GM23338 (cell line): ENCODE data around the gene BTN3A1. TPM values are rescaled to one million over a fixed set of nuclear protein-coding genes. Genes with fewer than 3 reads are reported as not detected.
A peak's percentile ranks its signal among the peaks of the same experiment; 100 is the strongest.

ENCODE experiments used
- ATAC-seq: fragments of 200-7000 bp; cut with Tn5 transposase; 3 replicates; pipeline ENCODE4 v1.9.1; 2020
- DNase-seq: peaks from one replicate; pipeline ENCODE4 v3.0.0-alpha.2; 2015; ENCODE audit warnings: low spot score
- H2AFZ ChIP-seq: fragments of 200-600 bp; sonication (generic); 2 replicates; pipeline ENCODE4 v1.8.0; 2016; ENCODE audit warnings: antibody characterized with exemption, mild to moderate bottlenecking, moderate library complexity
- H3F3A ChIP-seq: fragments of 200-600 bp; sonication (generic); replicated peaks from 2 replicates; pipeline ENCODE4 v1.8.0; 2017; ENCODE audit warnings: antibody characterized with exemption, mixed run types, low read depth
- H3K27ac ChIP-seq: fragments of 200-600 bp; sonication (generic); 2 replicates; pipeline ENCODE4 v1.6.1; 2016; ENCODE audit warnings: low read depth
- H3K27me3 ChIP-seq: fragments of 200-600 bp; sonication (generic); 2 replicates; pipeline ENCODE4 v1.8.0; 2016; ENCODE audit warnings: mild to moderate bottlenecking, mixed run types, moderate library complexity; ENCODE audit not compliant: insufficient read depth
- H3K36me3 ChIP-seq: fragments of 200-600 bp; sonication (generic); 2 replicates; pipeline ENCODE4 v1.8.0; 2016; ENCODE audit warnings: mild to moderate bottlenecking; ENCODE audit not compliant: insufficient read depth
- H3K4me1 ChIP-seq: fragments of 200-600 bp; sonication (generic); 2 replicates; pipeline ENCODE4 v1.8.0; 2016; ENCODE audit warnings: mild to moderate bottlenecking, moderate library complexity; ENCODE audit not compliant: insufficient read depth
- H3K4me2 ChIP-seq: fragments of 200-600 bp; sonication (generic); 2 replicates; pipeline ENCODE4 v1.7.1; 2017; ENCODE audit warnings: mixed run types
- H3K4me3 ChIP-seq: fragments of 200-600 bp; sonication (generic); 2 replicates; pipeline ENCODE4 v1.6.1; 2016; ENCODE audit warnings: mixed run types
- H3K79me2 ChIP-seq: fragments of 200-600 bp; sonication (generic); replicated peaks from 2 replicates; pipeline ENCODE4 v1.8.0; 2017; ENCODE audit warnings: mild to moderate bottlenecking; ENCODE audit not compliant: insufficient read depth
- H3K9me2 ChIP-seq: fragments of 200-600 bp; sonication (generic); 2 replicates; pipeline ENCODE4 v1.8.0; 2017; ENCODE audit not compliant: insufficient read depth
- H4K20me1 ChIP-seq: fragments of 200-600 bp; sonication (generic); replicated peaks from 2 replicates; pipeline ENCODE4 v1.8.0; 2017; ENCODE audit warnings: mild to moderate bottlenecking; ENCODE audit not compliant: insufficient read depth
- H3K27ac Mint-ChIP-seq: 2 replicates; pipeline ENCODE4 v1.8.0; 2020; ENCODE audit warnings: inconsistent platforms, mild to moderate bottlenecking, moderate library complexity, mixed read lengths
- H3K27me3 Mint-ChIP-seq: 3 replicates; pipeline ENCODE4 v1.8.0; 2022; ENCODE audit warnings: low read depth, mild to moderate bottlenecking, moderate library complexity, mixed read lengths, inconsistent platforms; ENCODE audit not compliant: insufficient read depth, poor library complexity
- H3K36me3 Mint-ChIP-seq: 3 replicates; pipeline ENCODE4 v1.8.0; 2021; ENCODE audit warnings: low read depth, mild to moderate bottlenecking, inconsistent platforms, moderate library complexity, mixed read lengths
- H3K4me1 Mint-ChIP-seq: 3 replicates; pipeline ENCODE4 v1.8.0; 2020; ENCODE audit warnings: mild to moderate bottlenecking, inconsistent platforms, mixed read lengths
- H3K4me3 Mint-ChIP-seq: 3 replicates; pipeline ENCODE4 v1.8.0; 2021; ENCODE audit warnings: moderate library complexity, mild to moderate bottlenecking, inconsistent platforms, mixed read lengths
- H3K9me3 Mint-ChIP-seq: 3 replicates; pipeline ENCODE4 v1.8.0; 2020; ENCODE audit warnings: moderate library complexity, mild to moderate bottlenecking, inconsistent platforms, mixed read lengths
- CTCF ChIP-seq, 2 experiments: fragments of 200-600 bp in 1 of 2; sonication (generic) in 1 of 2; conservative IDR thresholded peaks; 2 replicates each; pipeline versions ENCODE4 v1.5.1 to v1.6.1; 2016 to 2017; ENCODE audit warnings: antibody characterized with exemption in 2 of 2, low read depth in 2 of 2, mild to moderate bottlenecking in 2 of 2, moderate library complexity in 1 of 2
- ETS1 ChIP-seq: IDR thresholded peaks from 2 replicates; pipeline ENCODE4 v1.6.1; 2016; ENCODE audit warnings: antibody characterized with exemption
- EZH2 ChIP-seq: fragments of 200-600 bp; sonication (generic); IDR thresholded peaks from one replicate; pipeline ENCODE4 v1.8.0; 2017; ENCODE audit warnings: antibody characterized with exemption, mild to moderate bottlenecking, low read depth; ENCODE audit not compliant: unreplicated experiment
- JUNB ChIP-seq: IDR thresholded peaks from one replicate; pipeline ENCODE4 v1.6.1; 2016; ENCODE audit warnings: antibody characterized with exemption; ENCODE audit not compliant: unreplicated experiment
- NANOG ChIP-seq: IDR thresholded peaks from 2 replicates; pipeline ENCODE4 v1.6.1; 2016; ENCODE audit warnings: antibody characterized with exemption, borderline replicate concordance
- POLR2AphosphoS5 ChIP-seq: IDR thresholded peaks from 2 replicates; pipeline ENCODE4 v1.6.1; 2016; ENCODE audit warnings: antibody characterized with exemption, low read depth
- REST ChIP-seq: IDR thresholded peaks from one replicate; pipeline ENCODE4 v1.6.1; 2018; ENCODE audit warnings: antibody characterized with exemption; ENCODE audit not compliant: unreplicated experiment
- STAT1 ChIP-seq: IDR thresholded peaks from one replicate; pipeline ENCODE4 v1.6.1; 2016; ENCODE audit warnings: antibody characterized with exemption; ENCODE audit not compliant: unreplicated experiment
- ZNF331 ChIP-seq: fragments of 250-450 bp; sonication (Bioruptor Pico); IDR thresholded peaks from 2 replicates; pipeline ENCODE4 v1.5.0; 2020; ENCODE audit warnings: low read depth, mild to moderate bottlenecking, moderate library complexity
- polyA plus RNA-seq: library from polyadenylated mRNA; unstranded; fragments of >200 nt; fragmentation: Nextera tagmentation; extraction: Ambion mirVana; gene quantifications from 2 replicates; pipeline ENCODE4 v1.2.1, GENCODE V29; 2016
- total RNA-seq: library from RNA; depleted of rRNA; stranded (reverse); fragments of >200 nt; shearing (Covaris generic); gene quantifications from 2 replicates; pipeline ENCODE4 v1.2.3, GENCODE V29; 2014

BTN3A1 gene
- total and polyA plus RNA-seq, 2 experiments from 2014 or later: 2.4 to 4.0 TPM

- Mint-ChIP-seq H3K27me3 (no peaks in the 10 kb centered on the region), H3K27ac (no peak overlapping the region), H3K4me3 (no peak overlapping the region), H3K9me3 (peaks cover 23% of the 10 kb centered on the region), H3K4me1 (peaks cover 6% of the 10 kb centered on the region; the same call in 2 of the 3 replicates), H3K36me3 (peaks cover 10% of the 10 kb centered on the region; the same call in 2 of the 3 replicates)
- Histone ChIP-seq H3K27ac (peak overlapping the region; percentile 45), H3K9me2 (0 out of 2 replicates have a peak, but pooled peaks cover 3% of the 10 kb centered on the region), H3K36me3 (no peaks in the 10 kb centered on the region), H3K4me2 (peak overlapping the region; percentile 45), H2AFZ (peak overlapping the region; percentile 87; the same call in 1 of the 2 replicates), H3F3A (0 out of 2 replicates have a peak, but pooled peaks cover 4% of the 10 kb centered on the region), H3K79me2 (no peaks in the 10 kb centered on the region), H3K27me3 (no peaks in the 10 kb centered on the region), H3K4me1 (no peaks in the 10 kb centered on the region), H4K20me1 (no peaks in the 10 kb centered on the region), H3K4me3 (peak overlapping the region; percentile 57)
- TF ChIP-seq STAT1 (no peak), CTCF (conservative IDR thresholded peaks at IDR 0.05; ENCODE audit: low read depth in 2 of 2) (peak; percentile 66 to 72), JUNB (no peak)
- ATAC-seq (peak; percentile 69), DNase-seq (peak; percentile 81)
Observed at GRCh38 chr6:26420688-26421171, 18.7 kb downstream of the BTN3A1 start.

- DNase-seq: peak; percentile 97
- ATAC-seq: peak; percentile 98
- no peak overlapping the region for H3K4me3 Mint-ChIP-seq
- Histone ChIP-seq H3K4me2 (peak overlapping the region; percentile 56), H3F3A (0 out of 2 replicates have a peak, but pooled peaks cover 4% of the 10 kb centered on the region), H3K4me1 (no peaks in the 10 kb centered on the region), H3K27me3 (no peaks in the 10 kb centered on the region), H3K79me2 (no peaks in the 10 kb centered on the region), H2AFZ (peak overlapping the region; percentile 0; the same call in 1 of the 2 replicates), H3K36me3 (no peaks in the 10 kb centered on the region), H3K9me2 (0 out of 2 replicates have a peak, but pooled peaks cover under 1% of the 10 kb centered on the region), H3K4me3 (peak overlapping the region; percentile 57), H4K20me1 (no peaks in the 10 kb centered on the region), H3K27ac (no peak overlapping the region)
- H3K4me1 Mint-ChIP-seq: peaks cover 6% of the 10 kb centered on the region; the same call in 2 of the 3 replicates
- no peak overlapping the region for H3K27ac Mint-ChIP-seq
- H3K36me3 Mint-ChIP-seq: peaks cover 15% of the 10 kb centered on the region; the same call in 2 of the 3 replicates
- H3K9me3 Mint-ChIP-seq: peaks cover 22% of the 10 kb centered on the region
- no peaks in the 10 kb centered on the region for H3K27me3 Mint-ChIP-seq
- TF ChIP-seq ZNF331 (CRISPR knock-in tag) (no peak), REST (no peak), CTCF (conservative IDR thresholded peaks at IDR 0.05; ENCODE audit: low read depth in 2 of 2) (no peak), POLR2AphosphoS5 (peak; percentile 58), STAT1 (no peak), ETS1 (no peak), NANOG (no peak), JUNB (no peak), EZH2 (no peak)
Observed at GRCh38 chr6:26421259-26422144, 19.4 kb downstream of the BTN3A1 start.
